GM19193 (cell line): Measurements from ENCODE around the gene CLCC1.
A peak's percentile ranks its signal among the peaks of the same experiment; 100 is the strongest.

ENCODE experiments used
- POLR2A ChIP-seq: IDR thresholded peaks from 4 replicates; pipeline ENCODE4 v1.6.1; 2011; ENCODE audit not compliant: insufficient read depth, insufficient read length; ENCODE audit errors: extremely low read depth

The CLCC1 gene

GRCh38 chr1:108963052-108963686 lies at the start of gene CLCC1:
Gene CLCC1 (minus strand): TSS chr1:108963484. CDS start chr1:108950437, 13,047 bp downstream.
- peak; percentile 88 for TF ChIP-seq POLR2A

GRCh38 chr1:109011335-109011734 lies 48.1 kb upstream of the CLCC1 start:
- TF ChIP-seq POLR2A, result no peak

- TF ChIP-seq POLR2A, result no peak
Measured at GRCh38 chr1:108983114-108983513, 19.8 kb upstream of the CLCC1 start.

- no peak for TF ChIP-seq POLR2A
Measured at GRCh38 chr1:108976658-108977057, 13.4 kb upstream of the CLCC1 start.

- no peak for TF ChIP-seq POLR2A
Measured at GRCh38 chr1:108972951-108973350, 9.7 kb upstream of the CLCC1 start.

- no peak for TF ChIP-seq POLR2A
Measured at GRCh38 chr1:108969346-108969745, 6.1 kb upstream of the CLCC1 start.

- TF ChIP-seq POLR2A, result no peak
Measured at GRCh38 chr1:108962681-108963051, 618 bp downstream of the CLCC1 start.

- TF ChIP-seq POLR2A, result no peak
Measured at GRCh38 chr1:108961752-108962486, 1.4 kb downstream of the CLCC1 start.

GRCh38 chr1:108961198-108961597 lies 2.1 kb downstream of the CLCC1 start:
- no peak for TF ChIP-seq POLR2A

GRCh38 chr1:108960719-108961118 lies 2.6 kb downstream of the CLCC1 start:
- no peak for TF ChIP-seq POLR2A

- no peak for TF ChIP-seq POLR2A
Measured at GRCh38 chr1:108957888-108958287, 5.4 kb downstream of the CLCC1 start.

- no peak for TF ChIP-seq POLR2A
Measured at GRCh38 chr1:108955881-108956280, 7.4 kb downstream of the CLCC1 start.

- no peak for TF ChIP-seq POLR2A
Measured at GRCh38 chr1:108955111-108955510, 8.2 kb downstream of the CLCC1 start.

GRCh38 chr1:108953452-108953851 lies 9.8 kb downstream of the CLCC1 start:
- TF ChIP-seq POLR2A, result no peak

GRCh38 chr1:108951242-108951641 lies 12.0 kb downstream of the CLCC1 start:
- no peak for TF ChIP-seq POLR2A

GRCh38 chr1:108949044-108949443 lies 14.2 kb downstream of the CLCC1 start:
- no peak for TF ChIP-seq POLR2A
